A673 (cell line): ENCODE results near the gene LRRC41. TPM values are rescaled to one million over a fixed set of nuclear protein-coding genes. Genes with fewer than 3 reads are reported as not detected.
A peak's percentile ranks its signal among the peaks of the same experiment; 100 is the strongest.

Experiments used
- BruUV-seq: library from RNA; stranded (reverse); fragments of 400-500 nt; replicated peaks from 2 replicates; lab custom pipeline; 2021; lab: Mats Ljungman, UMichigan
- CTCF ChIA-PET: fragments of 300-600 bp; sonication (Branson Sonifier 250); formaldehyde crosslinking; loops from one replicate; lab custom pipeline; 2022; ENCODE audit warnings: antibody characterized with exemption; lab: Charles Lee
- POLR2A ChIA-PET: fragments of 300-600 bp; sonication (Branson Sonifier 250); formaldehyde crosslinking; loops from one replicate; lab custom pipeline; 2022; ENCODE audit warnings: antibody characterized with exemption; ENCODE audit not compliant: low non-redundant PET; lab: Charles Lee
- DNase-seq: peaks from one replicate; pipeline ENCODE4 v3.0.0-alpha.2; 2015; ENCODE audit warnings: low spot score
- H3K27ac ChIP-seq: fragments of 200-600 bp; sonication (generic); 2 replicates; pipeline ENCODE4 v1.5.1; 2016; ENCODE audit warnings: mixed run types, low read depth, mild to moderate bottlenecking, mixed read lengths, antibody characterized with exemption, low read length; ENCODE audit not compliant: poor library complexity, severe bottlenecking
- H3K27me3 ChIP-seq: fragments of 200-600 bp; sonication (generic); replicated peaks from 2 replicates; pipeline ENCODE4 v1.6.1; 2017; ENCODE audit warnings: mixed run types, low read depth, mild to moderate bottlenecking, mixed read lengths, antibody characterized with exemption, low read length; ENCODE audit not compliant: insufficient read depth, poor library complexity
- H3K36me3 ChIP-seq: fragments of 200-600 bp; sonication (generic); 2 replicates; pipeline ENCODE4 v1.6.1; 2016; ENCODE audit warnings: mixed run types, mild to moderate bottlenecking, mixed read lengths, antibody characterized with exemption, low read length; ENCODE audit not compliant: insufficient read depth, poor library complexity, severe bottlenecking
- H3K4me1 ChIP-seq: fragments of 200-600 bp; sonication (generic); 2 replicates; pipeline ENCODE4 v1.6.1; 2017; ENCODE audit warnings: mixed run types, mild to moderate bottlenecking, mixed read lengths, antibody characterized with exemption, low read length; ENCODE audit not compliant: insufficient read depth, poor library complexity, severe bottlenecking
- H3K4me3 ChIP-seq: fragments of 200-600 bp; sonication (generic); 2 replicates; pipeline ENCODE4 v1.5.1; 2016; ENCODE audit warnings: low read depth, mixed run types, mild to moderate bottlenecking, mixed read lengths, low read length; ENCODE audit not compliant: poor library complexity, severe bottlenecking
- H3K9me3 ChIP-seq: fragments of 200-600 bp; sonication (generic); 2 replicates; pipeline ENCODE4 v1.6.1; 2016; ENCODE audit warnings: mixed run types, low read depth, mild to moderate bottlenecking, mixed read lengths, antibody characterized with exemption, low read length; ENCODE audit not compliant: poor library complexity, severe bottlenecking
- EZH2 ChIP-seq: fragments of 200-600 bp; sonication (generic); IDR thresholded peaks from 2 replicates; pipeline ENCODE4 v1.6.1; 2017; ENCODE audit warnings: borderline replicate concordance, low read depth, mild to moderate bottlenecking, mixed read lengths, antibody characterized with exemption, low read length; ENCODE audit not compliant: poor library complexity, severe bottlenecking
- intact Hi-C: fragments of 100-400 bp; cut with micrococcal nuclease; formaldehyde crosslinking; loops from one replicate; pipeline ENCODE4 v1.10.0; 2022; ENCODE audit not compliant: unreplicated experiment
- total RNA-seq: library from RNA; stranded (reverse); gene quantifications from 2 replicates; pipeline ENCODE4 v1.2.3, GENCODE V29; 2021
- TF ChIP-seq, protein P1 (sequence below): fragments of 300-800, 200-600 bp; sonication (generic); conservative IDR thresholded peaks from 2 replicates; pipeline ENCODE4 v1.5.1; 2017; ENCODE audit warnings: low read depth, mild to moderate bottlenecking, antibody characterized with exemption, low read length, moderate library complexity, mixed read lengths

The LRRC41 gene
- total RNA-seq, 1 experiment from 2014 or later: 79.1 TPM

DNA sequence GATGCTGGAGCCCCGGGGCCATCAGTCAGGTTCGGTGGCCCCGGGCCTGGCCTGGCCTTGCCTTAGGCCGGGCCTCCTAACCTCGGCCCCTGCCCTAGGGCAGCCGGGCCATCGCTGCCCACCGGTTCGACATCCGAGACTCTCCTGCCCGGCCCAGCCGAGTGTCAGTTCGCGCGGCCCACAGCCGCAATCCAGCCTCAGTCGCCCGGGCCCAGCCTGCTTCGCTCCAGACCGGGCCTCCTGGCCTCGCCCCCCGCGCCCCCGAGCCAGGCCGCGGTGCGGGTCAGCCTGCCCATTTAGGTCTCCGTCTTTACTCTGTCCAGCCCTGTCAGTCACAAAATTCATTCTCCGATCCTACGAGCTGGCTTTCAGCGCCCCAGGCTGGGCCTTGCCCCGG is 777 bp downstream of the LRRC41 start:
- ChIA-PET CTCF (no interaction called here), POLR2A (no interaction called here)
- no peak for TF ChIP-seq EZH2
- TF ChIP-seq, protein P1, sequence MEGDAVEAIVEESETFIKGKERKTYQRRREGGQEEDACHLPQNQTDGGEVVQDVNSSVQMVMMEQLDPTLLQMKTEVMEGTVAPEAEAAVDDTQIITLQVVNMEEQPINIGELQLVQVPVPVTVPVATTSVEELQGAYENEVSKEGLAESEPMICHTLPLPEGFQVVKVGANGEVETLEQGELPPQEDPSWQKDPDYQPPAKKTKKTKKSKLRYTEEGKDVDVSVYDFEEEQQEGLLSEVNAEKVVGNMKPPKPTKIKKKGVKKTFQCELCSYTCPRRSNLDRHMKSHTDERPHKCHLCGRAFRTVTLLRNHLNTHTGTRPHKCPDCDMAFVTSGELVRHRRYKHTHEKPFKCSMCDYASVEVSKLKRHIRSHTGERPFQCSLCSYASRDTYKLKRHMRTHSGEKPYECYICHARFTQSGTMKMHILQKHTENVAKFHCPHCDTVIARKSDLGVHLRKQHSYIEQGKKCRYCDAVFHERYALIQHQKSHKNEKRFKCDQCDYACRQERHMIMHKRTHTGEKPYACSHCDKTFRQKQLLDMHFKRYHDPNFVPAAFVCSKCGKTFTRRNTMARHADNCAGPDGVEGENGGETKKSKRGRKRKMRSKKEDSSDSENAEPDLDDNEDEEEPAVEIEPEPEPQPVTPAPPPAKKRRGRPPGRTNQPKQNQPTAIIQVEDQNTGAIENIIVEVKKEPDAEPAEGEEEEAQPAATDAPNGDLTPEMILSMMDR: no peak
- H3K27me3 ChIP-seq: no peaks in the 10 kb centered on the region
- DNase-seq: no peak
- no peaks in the 10 kb centered on the region for H3K9me3 ChIP-seq
- H3K36me3 ChIP-seq: peaks cover 15% of the 10 kb centered on the region
- peak overlapping the region; percentile 97 for H3K27ac ChIP-seq
- intact Hi-C loops: loop anchor here (2.0 kb wide), 1 partner anchor 38 kb away; the partner anchor contains the start of gene NSUN4
- H3K4me1 ChIP-seq: peaks cover 25% of the 10 kb centered on the region
- H3K4me3 ChIP-seq: peak overlapping the region; percentile 62
- BruUV-seq: no TSS peak

DNA sequence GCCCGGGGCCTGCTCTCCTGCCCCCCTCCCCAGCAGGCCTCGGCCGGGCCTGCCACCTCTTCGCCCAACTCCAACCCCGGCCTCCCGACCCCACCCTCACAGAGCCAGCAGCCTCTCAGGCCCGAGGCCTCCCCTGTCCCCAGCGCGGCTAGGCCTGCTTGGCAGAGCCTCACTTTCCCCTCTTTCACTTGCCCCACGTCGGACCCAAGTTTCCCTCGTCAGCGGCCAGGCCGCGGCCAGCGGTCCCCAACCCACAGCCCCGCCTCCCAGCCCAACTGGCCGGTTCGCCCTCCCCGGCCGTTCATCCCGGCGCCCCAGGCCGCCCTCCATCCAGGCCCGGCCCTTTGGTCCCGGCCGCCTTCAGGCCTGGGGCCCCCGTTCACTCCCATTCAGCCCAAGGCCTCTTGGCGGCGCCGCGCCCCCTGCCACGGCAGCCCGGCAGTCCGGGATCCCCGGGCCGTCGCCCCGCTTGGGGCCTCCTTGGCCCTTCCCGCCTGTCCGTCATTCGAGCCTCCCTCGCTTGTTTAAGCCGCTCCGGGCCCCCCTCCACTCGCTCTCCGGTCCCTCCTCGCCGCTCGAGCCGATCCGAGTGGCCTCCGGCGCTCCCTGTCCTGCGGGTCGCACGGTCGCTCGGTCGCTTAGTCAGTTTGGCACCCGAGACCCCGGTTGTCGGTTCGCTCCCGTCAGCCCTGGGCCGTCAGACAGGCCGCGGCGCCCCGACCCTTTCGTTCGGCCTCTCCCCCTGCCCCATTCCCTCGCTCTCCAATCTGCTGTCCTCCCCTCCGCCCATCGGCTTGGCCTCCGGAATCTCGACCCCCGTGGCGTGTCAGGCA is 1.4 kb downstream of the LRRC41 start:
- intact Hi-C loops: loop anchor here (2.0 kb wide), 1 partner anchor 39 kb away; the partner anchor contains the start of gene NSUN4
- BruUV-seq: no TSS peak
- Histone ChIP-seq H3K4me1 (peaks cover 25% of the 10 kb centered on the region), H3K27ac (peak overlapping the region; percentile 97), H3K27me3 (no peaks in the 10 kb centered on the region), H3K36me3 (peaks cover 18% of the 10 kb centered on the region), H3K4me3 (peak overlapping the region; percentile 62), H3K9me3 (no peaks in the 10 kb centered on the region)
- TF ChIP-seq, protein P1: peak; percentile 34
- TF ChIP-seq EZH2: no peak
- DNase-seq: peak; percentile 54
- ChIA-PET POLR2A (interaction anchor here (0.5 kb wide), 1 partner anchor 38 kb away, joined by 5 read pairs; no protein-coding TSS in a partner anchor), CTCF (no interaction called here)

DNA sequence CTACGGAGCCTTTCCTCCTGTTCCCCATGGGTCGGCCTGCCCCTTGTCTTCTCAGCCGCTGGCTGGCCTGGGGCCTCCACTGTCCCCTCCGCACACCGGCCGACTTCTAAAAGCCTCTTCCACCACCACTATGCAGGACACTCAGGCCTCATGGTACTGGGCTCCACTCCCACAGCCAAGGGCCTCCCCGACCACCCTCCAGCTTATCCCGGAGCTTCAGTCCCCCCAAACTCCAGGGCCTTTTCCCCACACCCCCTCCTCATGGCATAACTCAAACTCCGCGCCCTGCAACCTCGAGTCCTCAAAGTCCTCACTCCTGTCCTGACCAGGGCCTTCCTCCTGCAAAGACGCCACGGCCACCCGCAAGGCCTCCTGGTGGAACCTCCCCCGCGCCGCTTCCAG is 2.0 kb downstream of the LRRC41 start:
- CTCF ChIA-PET: no interaction called here
- Histone ChIP-seq H3K9me3 (no peaks in the 10 kb centered on the region), H3K27me3 (no peaks in the 10 kb centered on the region), H3K36me3 (peaks cover 24% of the 10 kb centered on the region), H3K4me3 (peak overlapping the region; percentile 62), H3K27ac (peak overlapping the region; percentile 97), H3K4me1 (peaks cover 20% of the 10 kb centered on the region)
- DNase-seq: no peak
- POLR2A ChIA-PET: interaction anchor here (0.5 kb wide), 1 partner anchor 39 kb away, joined by 5 read pairs; no protein-coding TSS in a partner anchor
- TF ChIP-seq EZH2: no peak
- TF ChIP-seq, protein P1: no peak
- intact Hi-C loops: no loop called here
- no TSS peak for BruUV-seq
